HEK293 (cell line): ENCODE measurements around the gene SIL1.

Source experiments
- CTCF ChIA-PET: fragments of 350-600 bp; formaldehyde crosslinking; extraction: SDS; loops from one replicate; lab custom pipeline; 2021; ENCODE audit warnings: antibody characterized with exemption; lab: Yijun Ruan, JAX
- POLR2A ChIA-PET: fragments of 300-600 bp; formaldehyde crosslinking; extraction: SDS; loops from one replicate; lab custom pipeline; 2020; ENCODE audit warnings: antibody characterized with exemption, inconsistent platforms; lab: Yijun Ruan, JAX
- H3K27ac ChIP-seq: fragments of 200-500 bp; sonication (Bioruptor generic); 2 replicates; pipeline ENCODE4 v1.5.1; 2014; ENCODE audit warnings: low read depth, low read length, control low read depth, inconsistent platforms; ENCODE audit errors: extremely low read depth
- H3K36me3 ChIP-seq, 2 experiments: fragments of 200-500 bp in 1 of 2; sonication (Bioruptor generic) in 1 of 2; 1 replicate in 1 of 2; 2 replicates in 1 of 2; pipeline ENCODE4 v1.5.1; 2014 to 2017; ENCODE audit warnings: inconsistent platforms in 2 of 2, low read length in 2 of 2; ENCODE audit not compliant: control insufficient read depth in 2 of 2, insufficient read depth in 1 of 2
- H3K4me1 ChIP-seq: fragments of 200-500 bp; sonication (Bioruptor generic); 2 replicates; pipeline ENCODE4 v1.5.1; 2014; ENCODE audit warnings: mild to moderate bottlenecking, low read length, inconsistent platforms; ENCODE audit not compliant: control insufficient read depth, insufficient read depth
- H3K4me3 ChIP-seq: 2 replicates; pipeline ENCODE4 v1.5.1; 2011; ENCODE audit warnings: low read depth, mild to moderate bottlenecking, control low read depth, low read length, moderate library complexity
- H3K9me3 ChIP-seq: fragments of 200-500 bp; sonication (Bioruptor generic); 2 replicates; pipeline ENCODE4 v1.5.1; 2014; ENCODE audit warnings: low read depth, low read length, inconsistent platforms; ENCODE audit not compliant: control insufficient read depth, insufficient read depth
- GLI2 ChIP-seq: fragments of 450-650 bp; formaldehyde crosslinking; IDR thresholded peaks from 2 replicates; pipeline ENCODE4; 2017; ENCODE audit warnings: missing biosample characterization, missing genetic modification characterization, low read depth, borderline replicate concordance
- RBAK ChIP-seq: fragments of 450-650 bp; formaldehyde crosslinking; IDR thresholded peaks from 2 replicates; pipeline ENCODE4 v1.5.1; 2016; ENCODE audit warnings: missing biosample characterization, missing genetic modification characterization
- REPIN1 ChIP-seq: fragments of 450-650 bp; formaldehyde crosslinking; IDR thresholded peaks from 2 replicates; pipeline ENCODE4 v1.5.1; 2017; ENCODE audit warnings: missing biosample characterization, missing genetic modification characterization, low read depth
- SALL2 ChIP-seq: fragments of 450-650 bp; formaldehyde crosslinking; IDR thresholded peaks from 2 replicates; pipeline ENCODE4 v1.5.0; 2017; ENCODE audit warnings: missing biosample characterization, mild to moderate bottlenecking, missing genetic modification characterization, borderline replicate concordance
- SETDB1 ChIP-seq: IDR thresholded peaks from one replicate; pipeline ENCODE4 v1.6.1; 2017; ENCODE audit warnings: mild to moderate bottlenecking, low read length, moderate library complexity, mixed read lengths; ENCODE audit not compliant: insufficient read length
- ZBTB17 ChIP-seq: fragments of 450-650 bp; formaldehyde crosslinking; IDR thresholded peaks from 2 replicates; pipeline ENCODE4 v1.5.1; 2016; ENCODE audit warnings: missing biosample characterization, missing genetic modification characterization
- ZNF132 ChIP-seq: fragments of 450-650 bp; formaldehyde crosslinking; IDR thresholded peaks from 2 replicates; pipeline ENCODE4 v1.5.1; 2017; ENCODE audit warnings: missing biosample characterization, missing genetic modification characterization, borderline replicate concordance
- ZNF138 ChIP-seq: fragments of 450-650 bp; formaldehyde crosslinking; IDR thresholded peaks from 2 replicates; pipeline ENCODE4 v1.5.1; 2016; ENCODE audit warnings: missing biosample characterization, missing genetic modification characterization, borderline replicate concordance
- ZNF140 ChIP-seq: fragments of 450-650 bp; formaldehyde crosslinking; IDR thresholded peaks from 2 replicates; pipeline ENCODE4 v1.5.1; 2016; ENCODE audit warnings: missing biosample characterization, missing genetic modification characterization
- ZNF248 ChIP-seq: fragments of 450-650 bp; formaldehyde crosslinking; IDR thresholded peaks from 2 replicates; pipeline ENCODE4 v1.5.1; 2017; ENCODE audit warnings: missing biosample characterization, missing genetic modification characterization
- ZNF292 ChIP-seq: fragments of 450-650 bp; formaldehyde crosslinking; IDR thresholded peaks from 2 replicates; pipeline ENCODE4 v1.5.1; 2016; ENCODE audit warnings: low read depth, missing biosample characterization, missing genetic modification characterization, borderline replicate concordance
- ZNF354C ChIP-seq: fragments of 450-650 bp; formaldehyde crosslinking; IDR thresholded peaks from 2 replicates; pipeline ENCODE4 v1.5.1; 2016; ENCODE audit warnings: missing biosample characterization, missing genetic modification characterization, low read depth, borderline replicate concordance
- ZNF366 ChIP-seq: fragments of 450-650 bp; formaldehyde crosslinking; conservative IDR thresholded peaks from 2 replicates; pipeline ENCODE4 v1.5.1; 2016; ENCODE audit warnings: missing biosample characterization, missing genetic modification characterization
- ZNF37A ChIP-seq: fragments of 450-650 bp; IDR thresholded peaks from 2 replicates; pipeline ENCODE4 v1.5.1; 2018; ENCODE audit warnings: missing biosample characterization, missing genetic modification characterization
- ZNF433 ChIP-seq: fragments of 450-650 bp; formaldehyde crosslinking; IDR thresholded peaks from 2 replicates; pipeline ENCODE4 v1.5.1; 2016; ENCODE audit warnings: missing biosample characterization, missing genetic modification characterization, low read depth
- ZNF510 ChIP-seq: fragments of 450-650 bp; formaldehyde crosslinking; IDR thresholded peaks from 2 replicates; pipeline ENCODE4 v1.5.1; 2018; ENCODE audit warnings: mild to moderate bottlenecking, missing genetic modification characterization, missing biosample characterization; ENCODE audit not compliant: insufficient replicate concordance
- ZNF555 ChIP-seq: fragments of 450-650 bp; formaldehyde crosslinking; conservative IDR thresholded peaks from 2 replicates; pipeline ENCODE4 v1.5.1; 2017; ENCODE audit warnings: missing biosample characterization, mild to moderate bottlenecking, missing genetic modification characterization, inconsistent platforms
- ZNF561 ChIP-seq: fragments of 450-650 bp; IDR thresholded peaks from 2 replicates; pipeline ENCODE4 v1.5.1; 2018; ENCODE audit warnings: missing biosample characterization, missing genetic modification characterization, borderline replicate concordance
- ZNF585B ChIP-seq: fragments of 450-650 bp; formaldehyde crosslinking; IDR thresholded peaks from 2 replicates; pipeline ENCODE4 v1.5.1; 2016; ENCODE audit warnings: missing biosample characterization, missing genetic modification characterization
- ZNF621 ChIP-seq: fragments of 450-650 bp; formaldehyde crosslinking; IDR thresholded peaks from 2 replicates; pipeline ENCODE4 v1.5.1; 2017; ENCODE audit warnings: missing biosample characterization, missing genetic modification characterization
- ZNF645 ChIP-seq: fragments of 450-650 bp; formaldehyde crosslinking; IDR thresholded peaks from 2 replicates; pipeline ENCODE4; 2016; ENCODE audit warnings: missing biosample characterization, missing genetic modification characterization
- ZNF654 ChIP-seq: fragments of 450-650 bp; formaldehyde crosslinking; IDR thresholded peaks from 2 replicates; pipeline ENCODE4 v1.5.1; 2016; ENCODE audit warnings: low read depth, missing biosample characterization, missing genetic modification characterization
- ZNF677 ChIP-seq: fragments of 450-650 bp; IDR thresholded peaks from 2 replicates; pipeline ENCODE4 v1.5.0; 2018; ENCODE audit warnings: missing biosample characterization, mild to moderate bottlenecking, missing genetic modification characterization, moderate library complexity
- ZNF843 ChIP-seq: fragments of 450-650 bp; formaldehyde crosslinking; IDR thresholded peaks from 2 replicates; pipeline ENCODE4 v1.5.1; 2016; ENCODE audit warnings: missing biosample characterization, missing genetic modification characterization
- ZSCAN16 ChIP-seq: fragments of 450-650 bp; formaldehyde crosslinking; IDR thresholded peaks from 2 replicates; pipeline ENCODE4 v1.5.1; 2016; ENCODE audit warnings: missing biosample characterization, missing genetic modification characterization
- ZSCAN4 ChIP-seq: fragments of 450-650 bp; formaldehyde crosslinking; IDR thresholded peaks from 2 replicates; pipeline ENCODE4 v1.5.1; 2017; ENCODE audit warnings: missing biosample characterization, missing genetic modification characterization
- ZSCAN5A ChIP-seq: fragments of 450-650 bp; formaldehyde crosslinking; IDR thresholded peaks from 2 replicates; pipeline ENCODE4 v1.5.1; 2016; ENCODE audit warnings: missing biosample characterization, missing genetic modification characterization

The SIL1 gene

GRCh38 chr5:138918686-138919085 is 279.5 kb downstream of the SIL1 start:
- POLR2A ChIA-PET: no interaction called here
- TF ChIP-seq ZBTB17 (tag by site-specific recombination) (no peak), ZNF433 (tag by site-specific recombination) (no peak), RBAK (tag by site-specific recombination) (no peak), ZNF37A (tag by site-specific recombination) (no peak), ZNF292 (tag by site-specific recombination) (no peak), REPIN1 (no peak), ZNF555 (tag by site-specific recombination) (no peak), ZNF654 (tag by site-specific recombination) (no peak), GLI2 (tag by site-specific recombination) (no peak), ZNF140 (tag by site-specific recombination) (no peak)
- CTCF ChIA-PET: no interaction called here

GRCh38 chr5:138914338-138914737 is 283.8 kb downstream of the SIL1 start:
- POLR2A ChIA-PET: no interaction called here
- H3K9me3 ChIP-seq: no peaks in the 10 kb centered on the region
- no peak overlapping the region for H3K4me3 ChIP-seq
- no peak overlapping the region for H3K27ac ChIP-seq
- no peak for TF ChIP-seq ZNF843 (tag by site-specific recombination)
- H3K36me3 ChIP-seq: peaks cover 2 to 34% of the 10 kb centered on the region in 2 experiments; a peak in 2 of 3 replicates
- no peaks in the 10 kb centered on the region for H3K4me1 ChIP-seq
- CTCF ChIA-PET: no interaction called here

More at GRCh38 chr5:138918686-138919085, 279.5 kb downstream of the SIL1 start:
- H3K36me3 ChIP-seq: peaks cover 0 to 38% of the 10 kb centered on the region in 2 experiments; a peak in 2 of 3 replicates
- no peak overlapping the region for H3K27ac ChIP-seq
- no peaks in the 10 kb centered on the region for H3K9me3 ChIP-seq
- H3K4me1 ChIP-seq: no peaks in the 10 kb centered on the region
- no peak overlapping the region for H3K4me3 ChIP-seq

GRCh38 chr5:138913773-138914172 is 284.4 kb downstream of the SIL1 start:
- no peak overlapping the region for H3K4me3 ChIP-seq
- CTCF ChIA-PET: no interaction called here
- no peaks in the 10 kb centered on the region for H3K4me1 ChIP-seq
- H3K36me3 ChIP-seq: peaks cover 5 to 30% of the 10 kb centered on the region in 2 experiments; a peak in 2 of 3 replicates
- POLR2A ChIA-PET: no interaction called here
- no peak overlapping the region for H3K27ac ChIP-seq
- no peaks in the 10 kb centered on the region for H3K9me3 ChIP-seq
- TF ChIP-seq ZNF132 (no peak), ZNF621 (tag by site-specific recombination) (no peak), GLI2 (tag by site-specific recombination) (no peak), ZNF654 (tag by site-specific recombination) (no peak), ZNF354C (tag by site-specific recombination) (no peak), ZNF433 (tag by site-specific recombination) (no peak), ZNF366 (tag by site-specific recombination) (no peak), ZNF248 (no peak), SETDB1 (no peak), ZNF561 (tag by site-specific recombination) (no peak), SALL2 (tag by site-specific recombination) (no peak), ZSCAN16 (no peak)
- TF ChIP-seq, all 188 proteins: peak for 0

GRCh38 chr5:138912093-138912492 is 286.1 kb downstream of the SIL1 start:
- H3K36me3 ChIP-seq: peaks cover 5 to 21% of the 10 kb centered on the region in 2 experiments; a peak in 2 of 3 replicates
- no peak overlapping the region for H3K27ac ChIP-seq
- CTCF ChIA-PET: no interaction called here
- TF ChIP-seq ZNF585B (tag by site-specific recombination) (no peak), ZSCAN4 (tag by site-specific recombination) (no peak), ZNF645 (no peak), ZSCAN5A (no peak), ZNF677 (tag by site-specific recombination) (no peak), ZNF138 (tag by site-specific recombination) (no peak), ZNF510 (no peak)
- H3K9me3 ChIP-seq: no peaks in the 10 kb centered on the region
- no peak overlapping the region for H3K4me3 ChIP-seq
- no peaks in the 10 kb centered on the region for H3K4me1 ChIP-seq
- POLR2A ChIA-PET: no interaction called here
